HEK293 (cell line): ENCODE data around the gene SUFU.

Experiments used
- CTCF ChIA-PET: fragments of 350-600 bp; formaldehyde crosslinking; extraction: SDS; loops from one replicate; lab custom pipeline; 2021; ENCODE audit warnings: antibody characterized with exemption; lab: Yijun Ruan, JAX
- POLR2A ChIA-PET: fragments of 300-600 bp; formaldehyde crosslinking; extraction: SDS; loops from one replicate; lab custom pipeline; 2020; ENCODE audit warnings: antibody characterized with exemption, inconsistent platforms; lab: Yijun Ruan, JAX
- H3K27ac ChIP-seq: fragments of 200-500 bp; sonication (Bioruptor generic); 2 replicates; pipeline ENCODE4 v1.5.1; 2014; ENCODE audit warnings: low read depth, low read length, control low read depth, inconsistent platforms; ENCODE audit errors: extremely low read depth
- H3K36me3 ChIP-seq, 2 experiments: fragments of 200-500 bp in 1 of 2; sonication (Bioruptor generic) in 1 of 2; 1 replicate in 1 of 2; 2 replicates in 1 of 2; pipeline ENCODE4 v1.5.1; 2014 to 2017; ENCODE audit warnings: inconsistent platforms in 2 of 2, low read length in 2 of 2; ENCODE audit not compliant: control insufficient read depth in 2 of 2, insufficient read depth in 1 of 2
- H3K4me1 ChIP-seq: fragments of 200-500 bp; sonication (Bioruptor generic); 2 replicates; pipeline ENCODE4 v1.5.1; 2014; ENCODE audit warnings: mild to moderate bottlenecking, low read length, inconsistent platforms; ENCODE audit not compliant: control insufficient read depth, insufficient read depth
- H3K4me3 ChIP-seq: 2 replicates; pipeline ENCODE4 v1.5.1; 2011; ENCODE audit warnings: low read depth, mild to moderate bottlenecking, control low read depth, low read length, moderate library complexity
- H3K9me3 ChIP-seq: fragments of 200-500 bp; sonication (Bioruptor generic); 2 replicates; pipeline ENCODE4 v1.5.1; 2014; ENCODE audit warnings: low read depth, low read length, inconsistent platforms; ENCODE audit not compliant: control insufficient read depth, insufficient read depth
- GLIS1 ChIP-seq: fragments of 450-650 bp; formaldehyde crosslinking; IDR thresholded peaks from 2 replicates; pipeline ENCODE4 v1.5.1; 2016; ENCODE audit warnings: missing biosample characterization, missing genetic modification characterization
- KLF7 ChIP-seq: fragments of 450-650 bp; formaldehyde crosslinking; IDR thresholded peaks from 2 replicates; pipeline ENCODE4 v1.5.1; 2016; ENCODE audit warnings: missing biosample characterization, missing genetic modification characterization, borderline replicate concordance
- OSR2 ChIP-seq: fragments of 450-650 bp; formaldehyde crosslinking; IDR thresholded peaks from 2 replicates; pipeline ENCODE4 v1.5.1; 2016; ENCODE audit warnings: missing biosample characterization, missing genetic modification characterization
- PRDM2 ChIP-seq: fragments of 450-650 bp; formaldehyde crosslinking; IDR thresholded peaks from 2 replicates; pipeline ENCODE4 v1.5.1; 2016; ENCODE audit warnings: missing biosample characterization, missing genetic modification characterization, borderline replicate concordance
- SP3 ChIP-seq: fragments of 450-650 bp; formaldehyde crosslinking; IDR thresholded peaks from 2 replicates; pipeline ENCODE4 v1.5.1; 2016; ENCODE audit warnings: missing biosample characterization, missing genetic modification characterization
- ZBTB49 ChIP-seq: fragments of 450-650 bp; formaldehyde crosslinking; IDR thresholded peaks from 2 replicates; pipeline ENCODE4 v1.5.1; 2016; ENCODE audit warnings: missing biosample characterization, missing genetic modification characterization, low read depth
- ZIC2 ChIP-seq: fragments of 450-650 bp; formaldehyde crosslinking; IDR thresholded peaks from 2 replicates; pipeline ENCODE4 v1.5.1; 2016; ENCODE audit warnings: missing biosample characterization, missing genetic modification characterization
- ZNF16 ChIP-seq: fragments of 450-650 bp; formaldehyde crosslinking; IDR thresholded peaks from 2 replicates; pipeline ENCODE4 v1.5.1; 2016; ENCODE audit warnings: low read depth, missing biosample characterization, missing genetic modification characterization
- ZNF423 ChIP-seq: fragments of 450-650 bp; formaldehyde crosslinking; IDR thresholded peaks from 2 replicates; pipeline ENCODE4 v1.5.1; 2016; ENCODE audit warnings: missing biosample characterization, missing genetic modification characterization
- ZNF449 ChIP-seq: fragments of 450-650 bp; formaldehyde crosslinking; IDR thresholded peaks from 2 replicates; pipeline ENCODE4 v1.5.1; 2017; ENCODE audit warnings: missing biosample characterization, mild to moderate bottlenecking, missing genetic modification characterization, moderate library complexity
- ZNF548 ChIP-seq: fragments of 450-650 bp; formaldehyde crosslinking; IDR thresholded peaks from 2 replicates; pipeline ENCODE4 v1.5.1; 2016; ENCODE audit warnings: missing biosample characterization, missing genetic modification characterization
- ZNF600 ChIP-seq: fragments of 450-650 bp; formaldehyde crosslinking; IDR thresholded peaks from 2 replicates; pipeline ENCODE4 v1.5.1; 2016; ENCODE audit warnings: missing biosample characterization, missing genetic modification characterization
- ZNF626 ChIP-seq: fragments of 450-650 bp; sonication (Bioruptor Pico); formaldehyde crosslinking; IDR thresholded peaks from 2 replicates; pipeline ENCODE4 v1.5.1; 2018; ENCODE audit warnings: missing biosample characterization, missing genetic modification characterization, inconsistent platforms
- ZNF629 ChIP-seq: fragments of 450-650 bp; formaldehyde crosslinking; IDR thresholded peaks from 2 replicates; pipeline ENCODE4 v1.5.1; 2017; ENCODE audit warnings: missing biosample characterization, missing genetic modification characterization
- ZNF791 ChIP-seq: fragments of 450-650 bp; formaldehyde crosslinking; IDR thresholded peaks from 2 replicates; pipeline ENCODE4 v1.5.1; 2016; ENCODE audit warnings: missing biosample characterization, missing genetic modification characterization
- ZNF792 ChIP-seq: fragments of 450-650 bp; formaldehyde crosslinking; IDR thresholded peaks from 2 replicates; pipeline ENCODE4 v1.5.1; 2016; ENCODE audit warnings: missing biosample characterization, missing genetic modification characterization
- TF ChIP-seq, protein P1 (sequence below): fragments of 450-650 bp; formaldehyde crosslinking; IDR thresholded peaks from 2 replicates; pipeline ENCODE4 v1.5.1; 2016; ENCODE audit warnings: missing biosample characterization, missing genetic modification characterization

The SUFU gene

DNA sequence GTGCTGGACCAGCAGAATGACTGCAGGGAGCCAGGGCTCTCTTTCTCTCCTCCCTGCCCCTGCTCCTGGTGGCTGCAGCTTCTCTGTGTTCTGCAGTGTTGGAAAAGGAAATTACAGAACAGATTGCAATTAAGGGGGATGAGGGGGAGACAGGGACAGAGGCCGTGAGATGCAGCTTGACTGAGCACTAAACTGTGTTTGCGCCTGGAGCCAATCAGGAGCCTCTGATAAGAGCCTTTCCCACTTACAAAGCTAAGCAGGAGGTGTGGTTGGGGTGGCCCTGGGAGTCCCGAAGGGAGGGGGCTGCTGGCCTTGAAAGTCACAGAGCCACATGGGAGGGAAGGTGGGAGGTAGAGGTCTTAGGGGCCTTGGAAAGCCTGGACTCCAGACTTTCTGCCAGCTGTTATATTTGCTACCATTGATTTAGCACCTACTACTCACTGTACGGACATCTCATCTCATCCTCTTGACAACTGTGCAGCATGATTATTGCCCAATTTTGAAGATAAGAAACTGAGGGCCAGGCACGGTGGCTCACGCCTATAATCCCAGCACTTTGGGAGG, 167.2 kb downstream of the SUFU start:
- ChIA-PET POLR2A (no interaction called here), CTCF (interaction anchor here (0.6 to 2.4 kb wide), 9 partner anchors 15 to 474 kb away, joined by 3 to 11 read pairs (median 5); partner anchors contain the start of gene TRIM8)
- Histone ChIP-seq H3K27ac (no peak overlapping the region), H3K9me3 (no peaks in the 10 kb centered on the region), H3K4me3 (no peak overlapping the region), H3K36me3 (no peaks in the 10 kb centered on the region), H3K4me1 (peaks cover 6% of the 10 kb centered on the region; the same call in 1 of the 2 replicates)
- TF ChIP-seq OSR2 (tag by site-specific recombination) (0 out of 2 replicates have a peak, but pooled peaks have one; percentile 18), ZNF626 (tag by site-specific recombination) (no peak), ZNF16 (tag by site-specific recombination) (no peak), ZNF600 (tag by site-specific recombination) (peak; percentile 71; the same call in 1 of the 2 replicates), SP3 (tag by site-specific recombination) (peak; percentile 40; the same call in 1 of the 2 replicates), GLIS1 (tag by site-specific recombination) (peak; percentile 90)

DNA sequence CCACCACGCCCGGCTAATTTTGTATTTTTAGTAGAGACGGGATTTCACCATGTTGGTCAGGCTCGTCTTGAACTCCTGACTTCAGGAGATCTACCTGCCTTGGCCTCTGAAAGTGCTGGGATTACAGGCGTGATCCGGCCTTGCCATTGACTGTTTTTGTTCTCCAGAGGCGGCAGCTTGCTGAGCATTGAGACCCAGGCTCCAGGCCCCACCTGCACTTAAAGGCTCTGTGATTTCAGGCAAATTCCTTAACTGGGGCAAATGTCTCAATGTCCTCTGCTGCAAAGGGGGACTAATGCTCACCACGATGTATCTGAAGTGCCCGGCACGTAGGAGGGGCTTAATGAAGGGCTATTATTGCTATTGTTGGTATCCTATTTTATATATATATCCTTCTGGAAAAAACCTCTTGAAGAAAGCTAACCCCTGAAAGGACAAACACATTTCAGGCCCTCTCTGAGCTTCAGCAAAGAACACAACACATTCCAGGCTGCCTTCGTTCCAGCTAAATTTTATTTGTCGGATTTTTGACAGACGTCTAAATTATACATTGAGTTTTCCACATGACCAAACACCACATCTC, 169.6 kb downstream of the SUFU start:
- Histone ChIP-seq H3K27ac (no peak overlapping the region), H3K36me3 (no peaks in the 10 kb centered on the region), H3K4me3 (no peak overlapping the region), H3K9me3 (no peaks in the 10 kb centered on the region), H3K4me1 (peaks cover 12% of the 10 kb centered on the region)
- CTCF ChIA-PET, result interaction anchor here (1.0 kb wide), 1 partner anchor 58 kb away, joined by 3 read pairs; no protein-coding TSS in a partner anchor
- TF ChIP-seq PRDM2 (tag by site-specific recombination) (no peak), ZNF626 (tag by site-specific recombination) (no peak), ZNF791 (tag by site-specific recombination) (no peak), KLF7 (tag by site-specific recombination) (no peak), ZNF629 (no peak), ZIC2 (no peak), ZBTB49 (tag by site-specific recombination) (no peak), ZNF423 (tag by site-specific recombination) (no peak), ZNF548 (tag by site-specific recombination) (no peak), ZNF792 (tag by site-specific recombination) (no peak), ZNF449 (tag by site-specific recombination) (no peak)
- TF ChIP-seq, protein P1, sequence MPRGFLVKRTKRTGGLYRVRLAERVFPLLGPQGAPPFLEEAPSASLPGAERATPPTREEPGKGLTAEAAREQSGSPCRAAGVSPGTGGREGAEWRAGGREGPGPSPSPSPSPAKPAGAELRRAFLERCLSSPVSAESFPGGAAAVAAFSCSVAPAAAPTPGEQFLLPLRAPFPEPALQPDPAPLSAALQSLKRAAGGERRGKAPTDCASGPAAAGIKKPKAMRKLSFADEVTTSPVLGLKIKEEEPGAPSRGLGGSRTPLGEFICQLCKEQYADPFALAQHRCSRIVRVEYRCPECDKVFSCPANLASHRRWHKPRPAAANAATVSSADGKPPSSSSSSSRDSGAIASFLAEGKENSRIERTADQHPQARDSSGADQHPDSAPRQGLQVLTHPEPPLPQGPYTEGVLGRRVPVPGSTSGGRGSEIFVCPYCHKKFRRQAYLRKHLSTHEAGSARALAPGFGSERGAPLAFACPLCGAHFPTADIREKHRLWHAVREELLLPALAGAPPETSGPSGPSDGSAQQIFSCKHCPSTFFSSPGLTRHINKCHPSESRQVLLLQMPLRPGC (tag by site-specific recombination), result no peak
- POLR2A ChIA-PET, result no interaction called here
